Activated B cell treated with CpG ODN at 0.5 μM for 24 hours (primary cell): ENCODE data around the gene IQGAP3. TPM values are rescaled to one million over a fixed set of nuclear protein-coding genes. Genes with fewer than 3 reads are reported as not detected.

Source experiments
- ATAC-seq: fragments of 200-7000 bp; cut with Tn5 transposase; one replicate; pipeline ENCODE4 v1.10.0; 2021; ENCODE audit warnings: low read depth, mild to moderate bottlenecking, moderate library complexity
- CTCF ChIA-PET: fragments of 350-600 bp; sonication (Branson Sonifier 250); formaldehyde crosslinking; loops from one replicate; lab custom pipeline; 2021; ENCODE audit warnings: antibody characterized with exemption; lab: Charles Lee
- POLR2A ChIA-PET: fragments of 350-600 bp; sonication (Branson Sonifier 250); formaldehyde crosslinking; loops from one replicate; lab custom pipeline; 2021; ENCODE audit warnings: antibody characterized with exemption; lab: Charles Lee
- DNase-seq: peaks from one replicate; pipeline ENCODE4 v3.0.0; 2022
- H3K27ac Mint-ChIP-seq: one replicate; pipeline ENCODE4 v1.8.0; 2020; ENCODE audit warnings: mixed read lengths
- H3K27me3 Mint-ChIP-seq: one replicate; pipeline ENCODE4 v1.8.0; 2021; ENCODE audit warnings: mixed read lengths
- H3K36me3 Mint-ChIP-seq: one replicate; pipeline ENCODE4 v1.8.0; 2021; ENCODE audit warnings: low read depth, mixed read lengths
- H3K4me1 Mint-ChIP-seq: one replicate; pipeline ENCODE4 v1.8.0; 2021; ENCODE audit warnings: mixed read lengths
- H3K4me3 Mint-ChIP-seq: one replicate; pipeline ENCODE4 v1.8.0; 2020; ENCODE audit warnings: mild to moderate bottlenecking, mixed read lengths
- H3K9me3 Mint-ChIP-seq: one replicate; pipeline ENCODE4 v1.8.0; 2020; ENCODE audit warnings: mixed read lengths
- CTCF ChIP-seq: fragments of 200-600 bp; IDR thresholded peaks from one replicate; pipeline ENCODE4 v1.8.0; 2022; ENCODE audit warnings: antibody characterized with exemption, mild to moderate bottlenecking
- intact Hi-C: fragments of 100-400 bp; cut with micrococcal nuclease; formaldehyde crosslinking; loops from one replicate; pipeline ENCODE4 v1.15.1; 2024
- total RNA-seq: library from RNA; stranded (reverse); gene quantifications from 2 replicates; pipeline ENCODE4 v1.2.3, GENCODE V29; 2022

IQGAP3 gene
- total RNA-seq, 1 donor from 2014 or later: 0.29 TPM

GRCh38 chr1:156484480-156485058, 87.8 kb downstream of the IQGAP3 start:
- Mint-ChIP-seq H3K36me3 (peaks cover 58% of the 10 kb centered on the region), H3K9me3 (no peaks in the 10 kb centered on the region), H3K27ac (peak overlapping the region; percentile 87), H3K4me3 (no peak overlapping the region), H3K27me3 (no peaks in the 10 kb centered on the region), H3K4me1 (peaks cover 94% of the 10 kb centered on the region)
- POLR2A ChIA-PET: interaction anchor here (0.7 to 22.2 kb wide), 4 partner anchors 14 to 117 kb away, joined by 4 to 1179 read pairs (median 6); partner anchors contain the start of genes GPATCH4 and MEF2D
- ATAC-seq (no peak), DNase-seq (no peak)
- intact Hi-C loops: no loop called here
- no peak for TF ChIP-seq CTCF
- CTCF ChIA-PET: interaction anchor here (0.8 to 1.8 kb wide), 6 partner anchors 14 to 140 kb away, joined by 3 to 8 read pairs (median 4); no protein-coding TSS in a partner anchor

- ChIA-PET CTCF (interaction anchor here (1.0 to 3.8 kb wide), 5 partner anchors 18 to 125 kb away, joined by 3 to 164 read pairs (median 7); partner anchors contain the start of gene MEF2D), POLR2A (interaction anchor here (1.0 to 22.2 kb wide), 4 partner anchors 16 to 118 kb away, joined by 4 to 1179 read pairs (median 22); partner anchors contain the start of genes GPATCH4, MEF2D and TTC24)
- H3K27me3 Mint-ChIP-seq: no peaks in the 10 kb centered on the region
- DNase-seq (no peak), ATAC-seq (no peak)
- H3K36me3 Mint-ChIP-seq: peaks cover 69% of the 10 kb centered on the region
- peaks cover 83% of the 10 kb centered on the region for H3K4me1 Mint-ChIP-seq
- intact Hi-C loops: no loop called here
- H3K4me3 Mint-ChIP-seq: no peak overlapping the region
- H3K27ac Mint-ChIP-seq: peak overlapping the region; percentile 87
- no peak for TF ChIP-seq CTCF
- H3K9me3 Mint-ChIP-seq: no peaks in the 10 kb centered on the region
These were observed 89.0 kb downstream of the IQGAP3 start for GRCh38 chr1:156483397-156483796.

- peak overlapping the region; percentile 87 for H3K27ac Mint-ChIP-seq
- CTCF ChIA-PET: interaction anchor here (2.1 to 3.8 kb wide), 6 partner anchors 20 to 126 kb away, joined by 6 to 164 read pairs (median 19); partner anchors contain the start of gene MEF2D
These were observed 90.1 kb downstream of the IQGAP3 start for GRCh38 chr1:156482276-156482675.

GRCh38 chr1:156481527-156481926, 90.8 kb downstream of the IQGAP3 start:
- ChIA-PET POLR2A (interaction anchor here (0.7 to 22.2 kb wide), 12 partner anchors 11 to 127 kb away, joined by 4 to 1179 read pairs (median 12); partner anchors contain the start of genes GPATCH4, MEF2D, NAXE and TTC24), CTCF (interaction anchor here (1.2 to 3.8 kb wide), 20 partner anchors 9 to 143 kb away, joined by 4 to 164 read pairs (median 13); partner anchors contain the start of genes MEF2D and NAXE)
- no peaks in the 10 kb centered on the region for H3K27me3 Mint-ChIP-seq
- H3K9me3 Mint-ChIP-seq: no peaks in the 10 kb centered on the region
- ATAC-seq: peak; percentile 64
- H3K27ac Mint-ChIP-seq: peak overlapping the region; percentile 87
- H3K4me1 Mint-ChIP-seq: peaks cover 65% of the 10 kb centered on the region
- DNase-seq: no peak
- no peak for TF ChIP-seq CTCF
- intact Hi-C loops: loop anchor here (1.0 to 2.0 kb wide), 5 partner anchors 11 to 91 kb away; partner anchors contain the start of gene IQGAP3
- H3K4me3 Mint-ChIP-seq: peak overlapping the region; percentile 68
- H3K36me3 Mint-ChIP-seq: peaks cover 83% of the 10 kb centered on the region

More at GRCh38 chr1:156482276-156482675, 90.1 kb downstream of the IQGAP3 start:
- POLR2A ChIA-PET: interaction anchor here (1.6 to 22.2 kb wide), 5 partner anchors 17 to 126 kb away, joined by 6 to 1179 read pairs (median 22); partner anchors contain the start of genes GPATCH4, MEF2D and TTC24
- peaks cover 72% of the 10 kb centered on the region for H3K4me1 Mint-ChIP-seq
- no peak for TF ChIP-seq CTCF
- DNase-seq: no peak
- no peak overlapping the region for H3K4me3 Mint-ChIP-seq
- H3K9me3 Mint-ChIP-seq: no peaks in the 10 kb centered on the region
- intact Hi-C loops: no loop called here
- ATAC-seq: no peak
- no peaks in the 10 kb centered on the region for H3K27me3 Mint-ChIP-seq
- peaks cover 76% of the 10 kb centered on the region for H3K36me3 Mint-ChIP-seq
